GM21717 (cell line): ENCODE measurements around the gene ASTN2.
A peak's percentile ranks its signal among the peaks of the same experiment; 100 is the strongest.

Experiments used
- ATAC-seq: cut with Tn5 transposase; IDR thresholded peaks from one replicate; pipeline ENCODE4 v1.9.1; 2021; ENCODE audit warnings: mild to moderate bottlenecking, moderate library complexity; ENCODE audit not compliant: unreplicated experiment

Gene ASTN2

DNA sequence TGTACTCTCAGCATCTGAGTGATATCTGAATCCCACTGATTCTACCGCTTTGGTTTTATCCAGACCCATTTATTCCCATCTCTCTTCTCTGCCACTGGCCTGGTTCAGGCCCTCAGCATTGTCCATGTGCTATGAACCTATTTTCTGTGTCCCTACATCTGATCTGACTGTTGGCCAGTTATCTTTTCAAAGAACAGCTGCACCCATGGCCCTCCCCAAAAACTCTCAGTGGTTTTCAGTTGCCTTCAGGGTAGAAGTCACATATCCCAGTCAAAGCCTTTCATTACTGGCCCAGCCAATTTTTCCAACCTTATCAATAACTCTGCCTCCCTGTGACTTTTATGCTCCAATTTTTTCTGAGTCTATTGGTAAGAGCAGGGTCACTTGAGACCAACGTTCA, 430.7 kb downstream of the ASTN2 start:
- no peak for ATAC-seq

DNA sequence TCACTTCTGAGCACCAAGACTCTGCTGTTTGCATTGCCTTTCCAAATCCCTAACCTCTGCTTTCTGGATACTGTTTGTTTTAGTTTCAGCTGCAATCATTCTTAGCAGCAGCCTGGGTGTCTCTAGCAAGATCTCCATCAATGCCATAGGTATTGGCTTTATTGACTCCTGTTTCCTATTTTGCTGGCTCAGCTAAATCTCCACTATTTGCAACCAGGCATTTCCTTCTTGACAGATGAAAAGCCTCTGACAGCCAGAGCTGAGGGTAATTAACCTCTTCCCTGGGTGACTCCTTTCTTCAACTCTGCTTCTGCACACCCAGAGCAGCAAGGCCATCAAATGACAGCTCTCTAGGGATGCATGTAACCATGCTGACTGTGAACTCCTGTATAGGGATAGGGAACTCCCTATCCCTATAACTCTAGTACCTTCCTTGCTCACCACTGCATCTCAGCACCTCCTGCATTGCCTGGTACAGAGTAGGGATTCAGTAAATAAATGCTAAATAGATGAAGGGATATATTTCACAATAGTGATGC, 434.2 kb downstream of the ASTN2 start:
- ATAC-seq = no peak

DNA sequence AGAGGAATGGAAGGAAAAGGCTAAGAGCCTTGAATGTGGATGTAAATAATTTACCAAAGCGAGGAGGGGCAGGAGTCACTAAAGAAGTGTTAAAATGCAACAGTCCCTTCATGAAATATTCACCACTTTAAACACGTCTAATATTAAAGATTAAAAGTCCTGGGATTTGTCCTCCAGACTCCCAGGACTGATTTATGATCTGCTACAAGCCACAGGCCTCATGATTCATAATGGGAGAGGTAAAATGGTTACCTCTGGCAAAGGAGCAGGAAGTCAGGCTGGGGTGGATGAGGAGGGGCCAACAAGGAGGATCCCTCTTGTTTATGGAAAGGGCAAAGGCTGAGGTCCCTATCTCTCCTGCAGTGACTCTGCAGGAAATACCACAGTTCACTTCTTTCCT, 435.4 kb downstream of the ASTN2 start:
- no peak for ATAC-seq

- no peak for ATAC-seq
Observed at GRCh38 chr9:116978155-116978554, 436.7 kb downstream of the ASTN2 start.

GRCh38 chr9:116975126-116975525, 439.7 kb downstream of the ASTN2 start:
- ATAC-seq = no peak

- ATAC-seq = no peak
Observed at GRCh38 chr9:116966199-116966598, 448.7 kb downstream of the ASTN2 start.

DNA sequence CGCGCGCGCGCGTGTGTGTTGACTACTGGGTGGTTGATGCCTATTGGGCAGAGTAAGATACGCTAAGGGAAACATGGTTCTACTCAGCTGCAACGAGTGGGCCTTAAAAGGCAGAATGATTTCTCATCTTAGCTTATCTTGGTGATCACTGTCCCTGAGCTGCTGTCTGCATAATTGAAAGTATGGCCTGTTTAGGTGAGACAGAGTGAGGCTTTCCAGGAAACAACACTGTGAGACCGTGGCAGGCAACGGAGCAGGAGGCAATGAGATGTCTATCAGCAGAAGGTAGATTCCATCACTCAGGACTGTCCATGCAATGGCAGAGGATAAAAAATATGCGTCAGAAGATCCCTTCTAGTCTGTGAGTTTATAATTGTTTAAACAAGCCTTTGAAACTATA, 450.6 kb downstream of the ASTN2 start:
- ATAC-seq = no peak

- ATAC-seq = no peak
Observed at GRCh38 chr9:116959809-116960208, 455.0 kb downstream of the ASTN2 start.

DNA sequence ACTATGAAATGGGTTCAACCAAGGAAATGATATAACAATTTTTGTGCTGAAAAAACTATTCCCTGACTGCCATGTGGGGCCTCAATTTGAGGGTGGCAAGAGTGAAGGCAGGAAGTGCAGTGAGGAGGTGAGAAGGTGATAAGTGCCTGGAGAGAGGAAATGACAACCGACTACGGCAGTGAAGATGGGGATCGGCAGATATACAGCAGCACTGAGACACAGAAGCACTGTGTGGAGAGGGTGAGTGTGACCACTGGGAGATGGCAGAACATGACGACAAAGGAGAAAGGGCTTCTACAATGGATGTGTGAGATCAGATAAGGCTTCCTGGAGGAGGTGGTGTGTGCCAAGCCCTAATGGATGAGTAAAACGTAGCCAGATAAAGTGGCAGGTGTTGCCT, 456.0 kb downstream of the ASTN2 start:
- ATAC-seq = no peak

- ATAC-seq = no peak
Observed at GRCh38 chr9:116954731-116955130, 460.1 kb downstream of the ASTN2 start.

DNA sequence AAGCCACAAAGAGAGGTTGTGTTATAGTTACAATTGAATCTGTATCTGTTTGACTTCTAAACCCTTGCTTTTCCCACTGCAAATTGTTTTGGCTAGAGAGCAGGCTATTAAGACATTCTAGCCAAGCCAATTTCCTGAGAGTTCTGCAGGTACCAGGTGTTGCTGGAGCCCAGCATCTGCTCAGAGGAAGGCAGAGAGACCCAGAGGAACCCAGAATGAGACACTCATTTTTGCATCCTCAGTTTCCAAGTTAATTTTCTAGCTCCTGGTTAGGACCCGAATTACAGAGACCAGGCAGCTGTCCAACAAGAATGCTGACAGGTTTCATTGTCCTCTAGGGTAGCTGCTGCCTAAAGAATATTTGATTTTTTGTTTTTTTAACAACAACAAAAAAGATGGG, 461.6 kb downstream of the ASTN2 start:
- ATAC-seq = no peak

DNA sequence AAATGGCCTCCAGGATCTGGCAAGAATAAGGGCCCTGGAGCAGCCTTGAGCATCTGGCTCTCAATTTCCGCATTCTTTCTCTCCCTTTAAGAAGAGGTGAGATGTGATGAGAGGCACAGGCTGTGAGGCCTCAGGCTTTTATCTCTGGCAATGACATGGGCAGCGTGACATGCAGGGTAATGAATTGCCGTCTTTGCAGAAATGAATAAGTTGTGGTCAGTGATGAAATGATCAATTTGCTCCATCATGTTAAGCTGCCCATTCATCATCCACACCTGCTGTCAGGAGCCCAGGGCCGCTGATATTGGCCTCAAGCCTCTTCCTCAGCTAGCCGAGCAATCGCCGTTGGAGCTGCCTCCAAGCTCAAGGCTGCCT, 462.4 kb downstream of the ASTN2 start:
- no peak for ATAC-seq

- ATAC-seq = peak; percentile 83
Observed at GRCh38 chr9:116951588-116952435, 463.0 kb downstream of the ASTN2 start.

GRCh38 chr9:116945817-116946216, 469.0 kb downstream of the ASTN2 start:
- ATAC-seq = no peak

- no peak for ATAC-seq
Observed at GRCh38 chr9:116944714-116945534, 469.9 kb downstream of the ASTN2 start.

DNA sequence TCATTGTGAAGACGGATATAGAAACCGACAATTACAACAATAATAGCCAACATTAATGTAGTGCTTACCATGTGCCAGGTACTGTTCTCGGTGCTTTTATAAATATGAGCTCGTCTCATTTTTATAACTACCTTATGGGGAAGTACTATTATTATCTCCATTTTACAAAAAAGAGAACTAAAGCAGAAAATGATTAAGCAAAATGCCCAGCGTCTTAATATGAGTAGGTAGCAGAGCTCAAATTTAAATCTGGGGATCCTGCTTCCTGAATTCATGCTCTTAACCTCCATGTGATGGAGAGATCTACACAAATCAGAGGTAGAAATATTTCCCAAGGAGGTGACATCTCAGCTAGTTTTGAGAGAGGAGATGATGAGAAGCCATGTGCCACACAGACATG, 470.9 kb downstream of the ASTN2 start:
- ATAC-seq = no peak

- peak; percentile 58 for ATAC-seq
Observed at GRCh38 chr9:116942593-116943061, 472.2 kb downstream of the ASTN2 start.

- ATAC-seq = no peak
Observed at GRCh38 chr9:116941266-116941665, 473.6 kb downstream of the ASTN2 start.

GRCh38 chr9:116940614-116941215, 474.1 kb downstream of the ASTN2 start:
- ATAC-seq = no peak

DNA sequence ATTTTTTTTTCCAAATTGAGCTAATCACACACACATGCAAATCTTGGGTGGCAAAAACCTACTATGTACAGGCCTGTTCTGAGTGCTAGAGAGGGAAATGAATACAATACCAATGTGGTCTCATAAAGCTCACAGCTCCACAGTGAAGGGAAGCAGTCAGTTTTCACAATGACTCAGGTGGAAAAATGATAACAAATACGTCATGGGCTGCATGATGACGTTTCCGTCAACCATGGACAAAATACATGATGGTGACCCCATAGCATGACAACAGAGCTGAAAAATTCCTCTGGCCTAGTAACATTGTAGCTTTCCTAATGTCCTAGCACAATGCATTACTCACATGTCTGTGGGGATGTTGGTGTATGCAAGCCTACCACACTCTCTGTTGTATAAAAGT, 475.2 kb downstream of the ASTN2 start:
- peak; percentile 41 for ATAC-seq

DNA sequence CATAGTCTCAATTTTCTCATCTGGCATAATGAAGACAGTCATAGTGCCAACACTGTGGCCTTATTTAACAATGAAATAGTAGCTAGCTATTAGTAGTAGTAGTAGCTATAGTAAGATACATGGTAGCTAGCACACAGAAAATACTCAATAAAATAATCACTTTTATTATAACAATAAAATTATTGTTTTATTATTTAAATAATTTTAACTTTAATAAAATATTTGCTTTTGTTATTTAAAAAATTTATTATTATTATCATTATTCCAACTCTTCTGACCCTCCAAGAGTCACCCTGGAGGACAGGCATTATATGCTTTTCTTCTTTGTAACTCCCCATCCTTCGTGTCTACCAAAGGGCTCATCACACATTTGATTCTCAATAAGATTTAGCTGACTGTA, 475.7 kb downstream of the ASTN2 start:
- ATAC-seq = no peak
